BJ (cell line): ENCODE results near the gene YAE1. TPM values are rescaled to one million over a fixed set of nuclear protein-coding genes. Genes with fewer than 3 reads are reported as not detected.

Source experiments
- CTCF ChIA-PET: fragments of 350-600 bp; formaldehyde crosslinking; extraction: SDS; loops from one replicate; lab custom pipeline; 2021; ENCODE audit warnings: antibody characterized with exemption, inconsistent platforms; lab: Yijun Ruan, JAX
- POLR2A ChIA-PET: fragments of 300-600 bp; sonication (Branson Sonifier 250); formaldehyde crosslinking; extraction: SDS; loops from one replicate; lab custom pipeline; 2021; ENCODE audit warnings: antibody characterized with exemption; lab: Charles Lee
- DNase-seq: peaks from one replicate; pipeline ENCODE4 v3.0.0-alpha.2; 2011; ENCODE audit warnings: low read depth
- H3K27me3 ChIP-seq: 2 replicates; pipeline ENCODE4 v1.6.0; 2011; ENCODE audit warnings: low read length; ENCODE audit not compliant: control insufficient read depth, insufficient read depth
- H3K36me3 ChIP-seq: 2 replicates; pipeline ENCODE4 v1.5.1; 2011; ENCODE audit warnings: low read length; ENCODE audit not compliant: control insufficient read depth, insufficient read depth
- H3K4me3 ChIP-seq: 2 replicates; pipeline ENCODE4 v1.5.1; 2011; ENCODE audit warnings: low read depth, mild to moderate bottlenecking, control low read depth, low read length
- CTCF ChIP-seq: IDR thresholded peaks from 2 replicates; pipeline ENCODE4 v1.5.1; 2011; ENCODE audit warnings: low read depth, mild to moderate bottlenecking, control low read depth, inconsistent platforms, low read length, moderate library complexity; ENCODE audit not compliant: insufficient read depth
- polyA plus RNA-seq: library from polyadenylated mRNA; depleted of rRNA; stranded (reverse); fragments of >200 nt; gene quantifications from 2 replicates; pipeline ENCODE4 v1.2.3, GENCODE V29; 2011

YAE1 gene
- polyA plus RNA-seq, 1 experiment, result 17.0 TPM

DNA sequence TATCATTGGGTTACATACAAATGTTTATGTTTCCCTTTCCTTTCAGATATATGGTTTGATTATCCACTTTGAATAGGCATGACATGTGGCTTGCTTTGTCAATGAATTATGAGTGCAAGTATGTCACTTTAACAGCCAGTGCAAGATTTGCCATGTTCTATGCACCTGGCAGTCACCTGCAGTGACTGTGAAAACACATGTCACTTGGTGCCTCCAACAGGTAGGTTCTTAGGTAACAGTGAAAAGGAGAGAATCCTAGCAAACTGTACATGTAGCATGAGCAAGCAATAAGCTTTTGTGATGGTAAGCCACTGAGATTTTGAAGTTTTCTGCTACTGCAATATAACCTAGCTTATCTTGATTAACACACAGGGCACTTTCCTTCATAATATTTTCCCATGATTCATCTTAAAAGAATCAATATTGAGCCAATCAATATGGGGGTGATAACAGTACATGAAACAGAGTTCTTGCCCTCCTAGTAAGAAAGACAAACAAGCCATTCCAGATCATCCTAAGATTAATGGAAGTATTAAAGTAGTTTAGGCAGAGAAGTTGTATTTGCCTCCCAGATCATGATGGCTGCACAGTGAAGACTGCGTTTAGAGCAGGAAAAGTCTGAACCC is 49.3 kb downstream of the YAE1 start:
- H3K27me3 ChIP-seq, result no peaks in the 10 kb centered on the region
- no peaks in the 10 kb centered on the region for H3K36me3 ChIP-seq
- ChIA-PET POLR2A (no interaction called here), CTCF (interaction anchor here (2.9 kb wide), 1 partner anchor 34 kb away, joined by 12 read pairs; no protein-coding TSS in a partner anchor)
- no peak overlapping the region for H3K4me3 ChIP-seq
- no peak for DNase-seq
- TF ChIP-seq CTCF, result no peak

DNA sequence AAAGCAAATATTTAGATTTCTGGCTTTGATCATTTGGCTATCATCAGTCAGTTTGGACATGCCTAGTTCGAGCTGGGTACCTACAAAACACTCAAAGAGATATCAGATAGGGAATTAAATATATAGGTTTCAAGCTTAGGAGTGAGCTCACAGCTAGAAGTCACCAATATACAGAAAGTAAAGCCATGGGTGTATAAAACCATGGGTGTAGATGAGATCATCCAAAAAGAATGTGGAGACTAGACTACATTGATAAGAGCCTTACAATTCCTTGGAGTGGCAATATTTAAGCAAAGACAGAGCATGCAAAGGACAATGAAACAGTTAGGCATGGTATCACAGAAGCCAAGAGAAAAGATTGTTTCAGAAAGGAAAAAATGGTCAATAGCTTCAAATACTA is 49.9 kb downstream of the YAE1 start:
- ChIA-PET POLR2A (no interaction called here), CTCF (interaction anchor here (2.9 kb wide), 1 partner anchor 35 kb away, joined by 12 read pairs; no protein-coding TSS in a partner anchor)
- no peak overlapping the region for H3K4me3 ChIP-seq
- no peaks in the 10 kb centered on the region for H3K27me3 ChIP-seq
- DNase-seq, result no peak
- TF ChIP-seq CTCF, result no peak
- H3K36me3 ChIP-seq, result no peaks in the 10 kb centered on the region

GRCh38 chr7:39617005-39617404 is 50.8 kb downstream of the YAE1 start:
- DNase-seq, result no peak
- Histone ChIP-seq H3K27me3 (no peaks in the 10 kb centered on the region), H3K4me3 (no peak overlapping the region), H3K36me3 (no peaks in the 10 kb centered on the region)
- CTCF ChIA-PET, result interaction anchor here (1.1 to 2.9 kb wide), 2 partner anchors 14 to 36 kb away, joined by 3 to 12 read pairs; no protein-coding TSS in a partner anchor
- POLR2A ChIA-PET, result interaction anchor here (0.6 kb wide), 1 partner anchor 46 kb away, joined by 3 read pairs; no protein-coding TSS in a partner anchor
- TF ChIP-seq CTCF, result no peak

DNA sequence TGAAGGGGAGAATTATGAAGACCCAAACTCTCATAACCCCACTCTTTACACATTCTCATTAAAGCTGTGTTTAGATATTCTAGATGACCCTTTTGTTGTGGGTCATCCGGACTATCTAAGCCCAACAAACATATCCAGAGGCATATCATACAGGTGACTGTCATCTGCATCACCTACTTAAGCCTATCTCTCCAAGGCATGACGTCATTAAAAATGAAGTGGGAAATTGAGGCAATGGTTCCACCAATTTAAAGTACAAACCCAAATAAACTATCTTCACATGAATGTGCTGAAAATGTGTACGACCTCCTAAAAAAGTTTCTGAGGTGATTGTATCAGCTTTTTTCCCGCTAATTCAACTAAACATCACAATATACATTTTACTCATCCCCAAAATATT is 52.7 kb downstream of the YAE1 start:
- ChIA-PET CTCF (interaction anchor here (1.3 kb wide), 1 partner anchor 129 kb away, joined by 3 read pairs; no protein-coding TSS in a partner anchor), POLR2A (no interaction called here)
- no peak for DNase-seq
- Histone ChIP-seq H3K4me3 (no peak overlapping the region), H3K27me3 (no peaks in the 10 kb centered on the region), H3K36me3 (no peaks in the 10 kb centered on the region)
- TF ChIP-seq CTCF, result no peak

DNA sequence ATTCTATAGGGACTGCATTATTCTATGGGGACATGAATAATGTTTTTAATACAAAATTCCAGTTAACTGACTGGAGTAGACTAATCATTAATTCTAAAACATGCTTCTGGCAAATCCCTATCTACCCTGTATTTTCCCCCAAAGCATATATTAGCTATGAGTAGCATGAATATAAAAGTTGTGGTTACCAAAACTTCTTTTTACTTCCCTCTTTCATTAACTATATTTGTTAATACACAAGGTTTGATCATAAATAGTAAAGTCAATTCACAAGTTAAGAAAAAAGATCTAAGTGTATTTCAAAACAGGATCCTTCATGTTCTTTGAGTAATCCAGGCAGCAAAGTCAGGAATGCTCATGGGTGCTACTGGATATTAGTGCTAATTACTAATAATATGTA is 54.3 kb downstream of the YAE1 start:
- H3K36me3 ChIP-seq, result no peaks in the 10 kb centered on the region
- no peak overlapping the region for H3K4me3 ChIP-seq
- no peaks in the 10 kb centered on the region for H3K27me3 ChIP-seq
- ChIA-PET CTCF (interaction anchor here (1.1 to 1.6 kb wide), 5 partner anchors 11 to 135 kb away, joined by 3 to 5 read pairs (median 3); no protein-coding TSS in a partner anchor), POLR2A (no interaction called here)
- no peak for TF ChIP-seq CTCF
- no peak for DNase-seq
